Hematopoietic multipotent progenitor cell treated with erythropoietin and hydrocortisone succinate and interleukin-3 and kit ligand, for 15 days (in vitro differentiated cells): Measurements from ENCODE around the gene MARCO.
"Not testable (repeated sequence)": the region's sequence is repeated elsewhere in the genome, so short reads cannot be mapped to it uniquely, and the experiment has no call there.

Experiments used
- DNase-seq: peaks from one replicate; pipeline ENCODE4 v3.0.0-alpha.2; 2015; ENCODE audit warnings: low spot score

The MARCO gene

DNA sequence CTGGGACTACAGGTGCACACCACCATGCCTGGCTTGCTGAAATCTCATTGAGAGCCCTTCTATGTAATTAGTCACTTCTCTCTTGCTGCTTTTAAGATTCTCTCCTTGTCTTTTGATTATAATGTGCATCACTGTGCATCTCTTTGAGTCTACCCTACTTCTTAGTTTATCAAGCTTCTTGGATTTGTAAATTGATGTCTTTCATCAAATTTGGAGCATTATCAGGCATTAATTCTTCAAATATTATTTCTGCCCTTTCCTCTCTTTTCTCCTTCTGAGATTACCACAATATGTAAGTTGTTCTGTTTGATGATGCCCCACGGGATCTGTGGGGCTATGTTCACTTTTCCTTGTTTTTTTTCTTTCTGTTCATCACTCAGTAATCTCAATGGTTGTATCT, 9.0 kb upstream of the MARCO start:
- DNase-seq, result no peak

DNA sequence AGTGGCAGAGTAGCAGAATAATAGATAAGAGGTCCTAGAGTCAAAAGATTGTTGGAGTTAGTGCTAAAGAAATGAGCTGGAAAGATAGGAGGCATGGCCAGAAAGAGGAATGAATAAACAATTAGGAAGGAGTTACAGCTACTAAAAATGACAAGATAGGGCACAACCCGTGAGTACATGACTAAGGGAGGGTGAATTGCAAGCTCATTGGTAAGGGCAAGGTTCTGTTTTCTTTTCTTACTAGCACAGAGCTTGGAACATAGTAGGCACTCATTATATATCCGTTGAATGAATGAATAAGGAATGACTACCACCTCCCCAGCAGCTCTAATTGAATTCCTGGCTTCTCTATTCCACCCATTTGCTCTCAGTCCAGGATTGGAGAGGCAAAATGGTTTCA, 5.7 kb upstream of the MARCO start:
- DNase-seq, result no peak

DNA sequence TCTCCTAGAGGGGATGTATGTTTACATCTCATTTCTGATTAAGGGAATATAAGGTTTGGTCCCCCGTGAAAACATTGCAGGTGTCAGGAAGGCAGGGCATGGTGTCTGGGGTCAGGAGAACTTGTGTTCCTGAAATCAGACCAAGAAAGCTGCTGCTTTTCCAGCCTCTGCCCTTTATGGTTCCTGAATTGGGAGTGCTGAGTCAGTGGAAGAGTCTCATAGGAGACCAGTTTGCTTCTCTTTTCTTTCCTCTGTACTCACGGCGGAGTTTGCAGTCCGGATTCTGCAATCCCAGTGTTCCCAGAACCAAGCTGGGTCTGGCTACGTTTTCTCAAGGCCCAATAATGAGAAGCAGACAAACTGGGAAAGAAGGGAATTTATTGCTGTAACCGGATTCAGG, 5.1 kb upstream of the MARCO start:
- DNase-seq, result no peak

DNA sequence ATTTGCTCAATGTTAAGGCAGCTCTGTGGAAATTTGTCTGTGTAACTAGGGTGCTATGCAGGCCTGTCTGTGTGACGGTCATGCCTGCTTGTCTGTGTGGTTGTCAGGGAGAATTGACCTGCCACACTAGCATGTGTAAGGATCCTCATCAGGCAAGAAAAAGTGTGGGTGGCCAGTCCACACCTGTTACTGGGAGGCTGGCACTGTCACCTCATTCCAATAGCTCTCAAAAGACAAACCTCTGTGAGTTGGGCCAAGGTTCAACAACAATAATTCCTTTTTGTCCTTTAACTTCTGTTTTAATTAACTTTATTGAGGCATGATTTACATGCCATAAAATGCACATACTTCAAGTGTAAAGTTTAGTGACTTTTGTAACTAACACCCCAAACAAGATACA, 4.2 kb upstream of the MARCO start:
- DNase-seq, result no peak

DNA sequence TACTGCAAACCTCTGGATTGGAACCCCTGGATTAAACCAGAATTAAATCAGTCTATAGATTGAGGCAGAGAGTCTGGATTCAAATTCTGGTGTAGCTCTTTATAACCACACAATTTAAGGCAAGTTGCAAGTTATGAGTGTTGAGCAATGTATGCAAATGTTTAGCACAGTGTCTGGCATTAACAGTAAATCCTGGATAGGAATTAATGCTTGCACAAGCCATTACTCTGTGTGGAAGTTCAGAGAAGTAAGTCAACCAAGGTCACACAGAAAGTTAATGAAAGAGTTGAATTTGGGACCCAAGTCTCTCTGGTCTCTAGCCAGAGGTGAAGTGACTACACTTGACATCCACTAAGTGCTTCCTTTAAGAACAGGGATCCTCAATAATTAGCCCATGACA, 2.0 kb upstream of the MARCO start:
- DNase-seq, result no peak

DNA sequence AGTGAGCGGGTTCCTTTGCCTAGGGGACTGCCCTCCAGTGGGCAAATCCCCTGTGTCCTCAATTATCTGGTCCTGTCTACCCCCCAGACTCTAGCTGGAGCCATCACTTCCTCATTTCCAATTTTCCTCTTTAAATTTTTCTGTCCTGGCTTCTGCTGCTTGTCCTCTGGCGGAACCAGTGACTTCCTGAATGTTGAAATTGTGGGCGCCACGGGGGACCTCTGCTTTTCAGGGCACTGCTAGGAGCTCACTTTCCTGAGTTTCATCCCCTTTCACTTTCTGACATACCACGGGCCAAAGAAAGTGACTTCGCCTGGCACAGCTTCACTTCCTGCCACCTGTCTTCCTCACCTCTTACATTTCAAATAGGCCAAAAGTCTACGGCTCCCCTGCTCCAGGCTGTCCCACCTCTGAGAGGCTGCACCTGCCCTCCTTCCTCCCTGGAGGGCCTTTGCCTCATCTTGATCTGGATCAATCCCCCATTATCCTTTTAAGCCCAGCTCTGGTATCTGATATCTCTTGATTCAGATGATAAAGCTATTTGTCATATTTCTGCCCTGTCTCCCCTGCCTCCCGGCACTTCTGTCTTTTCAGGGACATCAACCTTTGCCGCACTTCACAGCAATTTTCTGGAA, 1.4 kb upstream of the MARCO start:
- DNase-seq, result no peak

DNA sequence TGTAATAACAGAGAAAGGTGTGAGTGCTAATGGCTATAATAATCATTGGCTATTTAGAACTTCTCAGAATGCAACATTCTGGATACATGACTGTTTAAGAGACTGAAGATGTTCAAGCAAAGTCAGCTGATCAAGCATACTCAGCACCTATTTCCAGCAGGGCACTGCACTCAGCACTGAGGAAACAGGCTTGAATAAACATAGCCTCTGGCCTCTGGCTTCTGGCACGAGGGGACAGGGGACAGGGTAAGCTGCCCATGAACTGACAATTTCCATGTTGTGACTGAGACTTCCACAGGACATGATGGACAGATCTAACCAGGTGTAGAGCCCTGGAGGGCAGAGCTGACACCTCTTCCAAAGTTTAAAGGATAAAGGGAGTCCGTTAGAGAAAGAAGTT, 1.3 kb downstream of the MARCO start:
- DNase-seq, result no peak

DNA sequence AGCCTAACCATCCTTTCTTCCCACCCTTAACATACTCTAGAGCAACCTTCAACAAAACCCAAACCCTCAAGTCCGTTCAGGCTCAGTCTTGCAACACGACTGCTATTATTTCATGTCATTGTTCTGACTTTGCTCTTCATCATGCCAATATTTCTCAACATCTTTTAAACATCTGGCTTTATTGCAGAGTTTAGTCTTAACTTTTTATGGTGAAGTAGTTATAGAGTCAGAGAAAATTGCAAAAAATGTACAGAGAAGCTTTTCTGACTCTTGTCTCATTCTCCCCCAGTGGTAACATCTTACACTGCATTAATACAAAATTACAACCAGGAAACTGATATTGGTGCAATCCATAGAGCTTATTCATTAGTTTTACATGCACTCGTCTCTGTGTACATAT, 3.9 kb downstream of the MARCO start:
- no peak for DNase-seq

DNA sequence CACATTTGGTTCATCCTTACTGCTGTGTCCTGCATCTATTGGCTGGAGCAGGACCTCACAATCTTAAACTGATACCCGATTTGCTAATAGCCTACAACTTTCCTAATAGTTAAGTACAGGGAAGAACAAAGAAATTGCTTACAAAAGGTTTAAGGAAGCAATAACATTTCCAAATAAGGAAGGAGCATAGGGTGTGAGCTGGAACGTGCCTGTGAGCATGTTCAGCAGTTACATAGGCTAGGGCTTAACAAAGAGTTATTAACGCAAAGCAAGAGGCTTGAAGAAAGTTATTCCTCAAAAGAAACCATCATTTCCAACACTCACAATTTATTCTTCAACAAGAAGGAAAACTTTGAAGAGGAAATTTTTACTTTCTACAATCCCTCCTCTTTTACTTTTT, 6.3 kb downstream of the MARCO start:
- DNase-seq, result not testable (repeated sequence)

DNA sequence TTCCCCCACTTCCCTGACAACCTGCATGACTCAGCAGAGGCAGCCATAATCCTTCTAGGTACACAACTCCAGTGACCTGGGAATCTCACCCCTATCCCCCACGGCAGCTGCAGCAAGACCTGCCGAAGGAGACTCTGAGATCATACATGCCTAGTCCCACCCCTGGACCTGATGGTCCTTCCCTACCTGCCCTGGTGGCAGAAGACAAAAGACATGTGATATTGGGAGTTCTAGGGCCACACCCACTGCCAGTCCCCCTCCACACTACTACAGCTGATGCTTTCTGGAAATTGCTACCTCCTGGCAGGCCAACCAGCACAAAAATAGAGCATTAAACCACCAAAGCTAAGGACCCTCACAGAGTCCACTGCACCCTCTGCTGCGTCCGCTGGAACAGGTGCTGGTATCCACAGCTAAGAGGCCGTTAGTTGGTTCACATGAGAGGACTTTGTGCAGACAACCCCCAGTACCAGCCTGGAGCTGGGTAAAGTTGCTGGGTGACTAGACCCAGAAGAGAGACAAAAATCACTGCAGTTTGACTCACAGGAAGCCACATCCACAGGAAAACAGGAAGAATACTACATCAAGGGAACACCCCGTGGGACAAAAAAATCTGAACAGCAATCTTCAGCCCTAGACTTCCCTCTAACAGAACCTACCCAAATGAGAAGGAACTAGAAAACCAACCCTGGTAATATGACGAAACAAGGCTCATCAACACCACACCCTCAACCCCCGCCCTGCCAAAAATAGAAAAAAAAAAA, 12.5 kb downstream of the MARCO start:
- DNase-seq, result no peak

DNA sequence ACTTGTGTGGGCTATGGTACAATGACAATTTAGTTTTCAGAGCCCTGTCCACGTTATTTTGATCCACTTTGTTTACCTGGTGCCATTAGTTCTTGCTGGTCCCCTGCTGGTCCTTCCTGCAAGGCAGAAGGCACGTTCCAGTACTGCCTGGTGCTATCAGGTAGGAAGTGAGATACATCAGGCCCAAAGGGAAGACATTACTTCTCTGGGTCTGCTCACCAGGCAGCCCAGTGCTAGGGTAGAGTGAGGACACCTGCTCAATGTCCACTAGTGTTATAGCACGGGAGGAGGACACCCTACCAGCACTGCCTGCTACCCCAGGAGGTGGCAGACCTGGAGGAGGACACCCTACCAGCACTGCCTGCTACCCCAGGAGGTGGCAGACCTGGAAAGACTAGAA, 23.7 kb downstream of the MARCO start:
- no peak for DNase-seq

DNA sequence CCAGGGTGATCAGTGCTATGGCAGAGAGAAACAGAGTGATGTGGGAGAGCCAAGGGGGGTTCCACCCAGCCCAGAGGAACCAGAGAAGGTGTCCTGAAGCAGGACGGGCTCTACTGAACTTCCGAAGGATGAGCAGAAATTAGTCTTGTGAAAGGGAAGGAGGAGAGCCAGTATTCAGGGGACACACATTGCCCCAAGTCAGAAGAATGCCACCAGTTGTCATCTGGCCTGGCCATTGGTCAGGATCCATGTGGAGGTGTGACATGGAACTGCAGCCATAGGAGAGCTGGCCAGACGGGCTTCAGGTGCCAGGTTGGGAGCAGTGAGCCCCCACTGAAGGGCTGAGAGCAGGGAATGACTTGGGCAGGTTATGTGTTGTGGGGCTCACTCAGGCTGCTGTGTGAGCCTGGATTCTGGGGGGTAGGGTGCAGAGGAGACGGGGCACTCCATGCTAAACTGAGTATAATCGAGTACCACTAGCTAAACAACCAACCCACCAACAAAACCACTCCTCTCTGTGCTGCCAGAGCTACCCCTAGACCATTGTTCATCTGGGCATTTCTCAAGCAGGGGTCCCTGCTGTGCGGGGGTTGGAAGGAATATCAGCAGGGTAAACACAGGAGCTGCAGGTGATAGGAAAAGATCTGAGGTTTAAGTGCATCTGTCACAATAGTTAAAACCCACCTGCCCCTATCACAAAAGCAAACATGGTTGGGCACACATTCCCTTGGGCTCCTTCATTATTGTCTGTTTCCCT, 25.3 kb downstream of the MARCO start:
- no peak for DNase-seq

DNA sequence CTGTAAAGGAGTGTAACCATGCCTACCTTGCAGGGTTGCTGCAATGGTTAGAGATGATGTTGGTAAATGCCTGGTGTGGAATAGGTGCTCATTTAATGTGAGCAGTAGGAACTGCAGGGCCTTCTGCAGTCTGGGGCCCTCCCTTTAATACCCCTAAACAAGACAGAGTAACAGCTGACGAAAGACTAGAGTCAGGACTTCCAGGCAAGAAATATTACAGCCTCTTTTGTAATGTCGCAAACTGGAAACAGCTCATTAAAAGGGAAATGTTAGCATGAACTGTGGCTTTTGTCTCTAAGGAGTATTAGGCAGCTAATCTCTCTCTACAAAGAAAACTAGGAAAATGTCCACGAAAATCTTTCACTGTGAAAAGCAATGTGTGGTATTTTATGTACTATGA, 26.0 kb downstream of the MARCO start:
- DNase-seq, result no peak

DNA sequence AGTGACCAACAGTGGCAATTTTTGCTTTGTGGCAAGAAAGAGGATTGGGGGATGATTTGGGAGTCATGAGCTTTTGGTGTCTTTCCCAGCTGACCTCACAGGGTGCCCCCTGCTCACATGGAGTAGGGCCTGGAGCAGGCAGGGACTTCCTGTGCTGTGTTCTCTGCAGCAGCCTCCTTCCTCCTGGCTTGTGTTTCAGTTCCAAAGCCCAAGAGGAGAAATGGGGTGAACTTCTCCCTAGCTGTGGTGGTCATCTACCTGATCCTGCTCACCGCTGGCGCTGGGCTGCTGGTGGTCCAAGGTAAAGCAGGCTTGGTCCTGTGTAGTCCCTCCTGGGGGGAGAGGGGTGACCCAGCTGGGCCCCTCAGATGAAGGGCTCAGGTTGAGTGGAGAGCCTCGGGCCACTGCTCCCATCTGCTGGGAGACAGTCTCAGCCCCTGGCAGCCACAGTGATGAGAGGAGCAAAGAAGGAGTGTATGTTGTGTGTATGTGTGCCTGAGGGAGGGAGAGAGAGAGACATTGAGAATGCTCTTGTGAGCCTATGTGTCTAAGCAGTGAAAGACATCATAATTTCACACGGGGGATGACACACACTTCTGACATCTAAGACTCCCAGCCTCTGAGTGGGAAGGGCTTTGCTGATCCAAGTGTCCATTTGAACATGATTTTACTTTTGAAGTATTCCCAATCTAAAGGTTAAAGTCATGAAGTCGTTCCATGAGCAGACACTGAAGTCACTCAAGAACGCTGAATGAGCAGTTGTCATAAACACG, 27.2 kb downstream of the MARCO start:
- no peak for DNase-seq

DNA sequence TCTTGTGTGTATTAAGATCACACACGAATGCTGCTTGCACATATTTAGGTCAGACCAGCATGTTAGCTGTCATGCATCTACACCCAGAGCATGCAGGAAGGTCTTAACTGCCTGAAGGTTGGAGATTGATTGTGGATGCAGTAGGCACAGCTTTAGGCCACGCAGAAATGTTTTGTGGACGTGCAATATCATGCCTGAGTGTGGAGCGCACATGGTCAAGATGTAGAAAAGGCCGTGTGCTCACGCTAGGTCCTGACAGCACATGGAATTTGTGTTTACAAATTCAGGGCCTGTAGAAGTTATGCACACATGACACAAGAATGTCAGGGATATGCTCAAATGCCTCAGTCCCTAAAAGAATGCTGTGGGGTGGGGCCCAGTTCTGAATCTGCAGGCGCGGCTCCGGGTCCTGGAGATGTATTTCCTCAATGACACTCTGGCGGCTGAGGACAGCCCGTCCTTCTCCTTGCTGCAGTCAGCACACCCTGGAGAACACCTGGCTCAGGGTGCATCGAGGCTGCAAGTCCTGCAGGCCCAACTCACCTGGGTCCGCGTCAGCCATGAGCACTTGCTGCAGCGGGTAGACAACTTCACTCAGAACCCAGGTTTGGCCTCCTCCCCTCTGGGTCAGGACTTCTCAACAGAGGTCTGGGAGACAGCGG, 27.9 kb downstream of the MARCO start:
- DNase-seq, result no peak

DNA sequence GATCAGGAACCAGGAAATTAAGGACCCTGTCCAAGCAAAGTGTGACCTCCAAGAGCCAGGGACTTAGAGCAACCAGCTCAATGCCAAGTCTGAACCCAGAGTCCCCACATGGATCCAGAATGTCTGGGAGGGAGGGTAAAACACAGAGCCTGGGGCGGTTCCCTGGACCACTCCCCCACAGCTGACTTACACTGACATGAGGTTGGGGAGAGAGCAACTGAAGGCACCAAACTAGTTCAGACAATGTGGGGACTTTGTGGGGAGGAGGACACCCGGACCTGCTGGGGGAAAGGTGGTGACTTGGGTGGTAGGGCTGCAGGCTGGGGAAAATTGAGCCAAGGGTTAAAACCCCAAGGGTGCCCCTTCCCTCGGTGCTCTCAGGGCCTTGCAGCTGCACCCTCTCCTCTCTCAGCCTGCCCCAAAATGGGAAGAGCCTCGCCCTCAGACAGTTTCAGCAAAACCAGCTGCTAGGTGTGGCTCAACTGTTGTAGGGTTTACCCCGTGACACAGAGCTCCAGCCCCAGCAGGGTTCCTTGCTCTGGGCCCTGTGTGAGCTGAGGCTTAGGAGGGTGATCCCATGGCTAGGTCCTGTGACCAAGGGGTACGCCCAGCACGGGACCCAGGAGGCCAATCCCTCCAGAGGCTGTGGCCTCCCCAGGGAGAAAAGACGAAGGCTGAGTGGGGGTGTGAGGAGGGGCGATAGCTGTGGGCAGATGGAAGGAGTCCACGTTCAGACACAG, 28.6 kb downstream of the MARCO start:
- no peak for DNase-seq

DNA sequence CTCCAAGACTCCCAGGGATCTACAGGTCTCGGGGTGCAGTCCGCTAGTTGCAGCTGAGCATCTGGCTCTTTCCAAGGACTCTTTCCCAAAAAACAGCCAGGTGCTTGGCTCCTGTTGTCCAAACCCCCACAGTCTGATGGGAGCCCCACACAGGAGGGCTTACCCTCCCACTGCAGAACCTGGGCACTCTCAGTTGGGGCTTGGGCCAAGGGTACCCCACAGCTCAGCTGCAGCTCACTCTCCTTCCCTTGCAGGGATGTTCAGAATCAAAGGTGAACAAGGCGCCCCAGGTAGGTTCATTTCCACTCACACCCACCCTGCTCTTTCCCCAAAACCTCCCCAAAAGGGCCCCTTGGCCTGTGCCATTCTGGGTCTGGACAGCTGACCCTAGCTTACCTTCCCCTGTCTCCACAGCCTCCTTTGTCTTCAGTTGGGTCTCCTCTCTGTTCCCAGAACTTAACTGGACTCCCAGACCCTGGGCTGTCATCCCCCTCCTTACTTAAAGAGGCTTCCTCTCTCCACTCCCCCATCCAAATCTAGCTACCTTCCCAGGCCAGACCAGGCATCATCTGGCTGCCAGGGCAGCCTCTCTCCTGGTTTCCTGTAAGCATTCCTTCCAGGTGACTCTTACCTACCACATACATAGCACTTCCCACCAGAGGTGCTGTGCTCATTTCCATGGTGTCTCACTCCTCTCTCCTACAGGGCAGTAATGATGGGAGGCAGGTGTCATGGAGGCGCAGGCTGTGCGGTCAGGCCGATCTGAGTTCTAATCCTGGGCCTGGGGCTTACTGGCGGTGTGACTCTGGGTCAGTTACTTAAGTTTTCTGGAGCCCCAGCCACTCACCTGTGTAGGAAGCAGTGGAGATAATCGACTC, 29.5 kb downstream of the MARCO start:
- no peak for DNase-seq

DNA sequence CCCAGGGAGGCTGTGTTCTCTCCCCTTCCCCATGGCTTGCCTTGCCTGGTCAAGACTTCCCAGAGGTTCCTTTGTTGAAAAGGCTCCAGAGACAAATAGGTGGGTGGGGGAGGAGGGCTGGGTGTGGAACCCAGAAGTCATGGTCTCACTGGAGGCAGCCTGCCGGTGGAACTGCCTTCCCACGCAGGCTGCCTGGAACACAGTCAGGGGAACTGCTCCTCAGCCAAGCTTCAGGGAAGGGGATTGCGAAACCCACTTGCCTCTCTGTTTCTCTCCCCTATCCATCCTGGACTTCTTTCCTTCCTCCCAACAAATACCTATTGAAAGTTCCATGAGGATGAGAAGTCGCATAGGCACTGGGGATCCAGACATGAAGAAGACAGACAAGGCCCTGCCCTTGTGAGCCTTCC, 31.6 kb downstream of the MARCO start:
- DNase-seq, result no peak

DNA sequence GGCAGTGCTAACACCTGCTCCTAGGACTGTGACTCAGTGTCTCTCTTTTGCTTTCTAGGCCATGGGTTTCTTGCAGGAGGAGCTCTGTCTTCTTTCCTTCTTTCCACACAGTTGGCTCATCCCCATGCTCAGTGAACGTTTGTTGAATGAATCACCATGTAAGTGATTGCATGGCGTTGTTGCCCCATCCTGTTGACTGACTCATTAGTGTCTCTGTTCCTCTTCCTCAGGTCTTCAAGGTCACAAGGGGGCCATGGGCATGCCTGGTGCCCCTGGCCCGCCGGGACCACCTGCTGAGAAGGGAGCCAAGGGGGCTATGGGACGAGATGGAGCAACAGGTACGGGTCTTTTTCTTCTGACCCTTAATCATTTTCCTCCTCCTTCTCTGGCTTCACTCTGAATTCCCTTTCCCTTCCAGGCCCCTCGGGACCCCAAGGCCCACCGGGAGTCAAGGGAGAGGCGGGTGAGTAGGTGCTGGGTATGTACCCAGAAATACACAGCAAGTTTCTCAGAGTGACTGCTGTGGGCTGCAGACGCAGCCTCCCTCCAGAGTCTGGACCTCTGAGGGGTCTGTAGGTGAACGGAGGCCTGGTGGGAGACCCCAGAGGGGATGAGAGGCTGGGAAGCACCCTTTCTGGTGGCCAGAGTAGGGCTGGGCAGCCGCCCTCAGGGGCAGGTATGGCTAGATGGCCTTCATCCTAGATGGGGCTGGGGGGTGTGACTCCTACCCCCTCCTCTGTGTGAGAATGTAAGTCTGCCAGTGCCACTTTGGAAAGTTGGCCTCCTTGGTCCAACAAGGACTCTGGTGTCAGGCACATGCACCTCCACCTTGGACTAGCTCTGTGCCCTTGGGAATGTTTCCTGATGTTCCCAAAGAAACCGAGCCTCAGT, 32.4 kb downstream of the MARCO start:
- no peak for DNase-seq
